DND-41 (cell line): Measurements from ENCODE around the gene MICA.
A peak's percentile ranks its signal among the peaks of the same experiment; 100 is the strongest.
"Not testable (repeated sequence)": the region's sequence is repeated elsewhere in the genome, so short reads cannot be mapped to it uniquely, and the experiment has no call there.

Experiments used
- ATAC-seq: fragments of 200-7000 bp; cut with Tn5 transposase; 3 replicates; pipeline ENCODE4 v1.9.1; 2021; ENCODE audit warnings: low read depth; ENCODE audit not compliant: insufficient read depth
- DNase-seq: peaks from one replicate; pipeline ENCODE4 v3.0.0-alpha.2; 2020
- H2AFZ ChIP-seq: 2 replicates; pipeline ENCODE4 v1.6.0; 2012; ENCODE audit warnings: low read depth, low read length
- H3K27ac ChIP-seq: 2 replicates; pipeline ENCODE4 v1.5.1; 2012; ENCODE audit warnings: low read length, inconsistent platforms
- H3K27me3 ChIP-seq: fragments of 200-600 bp; sonication (generic); 2 replicates; pipeline ENCODE4 v1.6.0; 2012; ENCODE audit warnings: low read length, mild to moderate bottlenecking, inconsistent platforms; ENCODE audit not compliant: insufficient read depth, poor library complexity
- H3K36me3 ChIP-seq: 2 replicates; pipeline ENCODE4 v1.5.1; 2012; ENCODE audit warnings: low read length, inconsistent platforms; ENCODE audit not compliant: insufficient read depth
- H3K4me1 ChIP-seq: 2 replicates; pipeline ENCODE4 v1.5.1; 2012; ENCODE audit warnings: mild to moderate bottlenecking, low read length; ENCODE audit not compliant: insufficient read depth
- H3K4me2 ChIP-seq: 2 replicates; pipeline ENCODE4 v1.6.0; 2012; ENCODE audit warnings: mild to moderate bottlenecking, moderate library complexity, low read length, inconsistent platforms; ENCODE audit not compliant: insufficient read depth
- H3K4me3 ChIP-seq, 2 experiments: fragments of 200-600 bp in 1 of 2; shearing (Covaris generic) in 1 of 2; 2 replicates each; pipeline ENCODE4 v1.5.1; 2012 to 2016; ENCODE audit warnings: inconsistent platforms in 2 of 2, low read length in 2 of 2, mild to moderate bottlenecking in 2 of 2, low read depth in 1 of 2, moderate library complexity in 1 of 2
- H3K79me2 ChIP-seq: 2 replicates; pipeline ENCODE4 v1.6.0; 2012; ENCODE audit warnings: low read length, inconsistent platforms; ENCODE audit not compliant: insufficient read depth
- H3K9ac ChIP-seq: 2 replicates; pipeline ENCODE4 v1.6.0; 2012; ENCODE audit warnings: low read depth, mild to moderate bottlenecking, inconsistent platforms, low read length, moderate library complexity
- H3K9me3 ChIP-seq: 2 replicates; pipeline ENCODE4 v1.5.1; 2012; ENCODE audit warnings: low read length, moderate library complexity, mild to moderate bottlenecking, inconsistent platforms; ENCODE audit not compliant: insufficient read depth, severe bottlenecking
- H4K20me1 ChIP-seq: 2 replicates; pipeline ENCODE4 v1.6.0; 2012; ENCODE audit warnings: low read length; ENCODE audit not compliant: insufficient read depth
- EZH2 ChIP-seq: IDR thresholded peaks from 3 replicates; pipeline ENCODE4 v1.6.1; 2012; ENCODE audit warnings: borderline replicate concordance, low read depth, mild to moderate bottlenecking, moderate library complexity, low read length, inconsistent platforms; ENCODE audit not compliant: severe bottlenecking
- TF ChIP-seq, protein P1 (sequence below): IDR thresholded peaks from 2 replicates; pipeline ENCODE4 v1.5.1; 2012; ENCODE audit warnings: borderline replicate concordance, low read length, moderate library complexity, mild to moderate bottlenecking; ENCODE audit not compliant: poor library complexity, severe bottlenecking; ENCODE audit errors: extremely low read depth

Gene MICA

GRCh38 chr6:31386977-31387376, 16.4 kb upstream of the MICA start:
- Histone ChIP-seq H3K79me2 (no peaks in the 10 kb centered on the region), H2AFZ (no peak overlapping the region), H3K27ac (no peak overlapping the region), H3K9ac (no peak overlapping the region), H3K4me2 (no peak overlapping the region), H3K9me3 (no peaks in the 10 kb centered on the region), H3K27me3 (peaks cover 8% of the 10 kb centered on the region), H3K4me3 (no peak overlapping the region), H4K20me1 (no peaks in the 10 kb centered on the region), H3K36me3 (no peaks in the 10 kb centered on the region), H3K4me1 (no peaks in the 10 kb centered on the region)
- TF ChIP-seq, protein P1, sequence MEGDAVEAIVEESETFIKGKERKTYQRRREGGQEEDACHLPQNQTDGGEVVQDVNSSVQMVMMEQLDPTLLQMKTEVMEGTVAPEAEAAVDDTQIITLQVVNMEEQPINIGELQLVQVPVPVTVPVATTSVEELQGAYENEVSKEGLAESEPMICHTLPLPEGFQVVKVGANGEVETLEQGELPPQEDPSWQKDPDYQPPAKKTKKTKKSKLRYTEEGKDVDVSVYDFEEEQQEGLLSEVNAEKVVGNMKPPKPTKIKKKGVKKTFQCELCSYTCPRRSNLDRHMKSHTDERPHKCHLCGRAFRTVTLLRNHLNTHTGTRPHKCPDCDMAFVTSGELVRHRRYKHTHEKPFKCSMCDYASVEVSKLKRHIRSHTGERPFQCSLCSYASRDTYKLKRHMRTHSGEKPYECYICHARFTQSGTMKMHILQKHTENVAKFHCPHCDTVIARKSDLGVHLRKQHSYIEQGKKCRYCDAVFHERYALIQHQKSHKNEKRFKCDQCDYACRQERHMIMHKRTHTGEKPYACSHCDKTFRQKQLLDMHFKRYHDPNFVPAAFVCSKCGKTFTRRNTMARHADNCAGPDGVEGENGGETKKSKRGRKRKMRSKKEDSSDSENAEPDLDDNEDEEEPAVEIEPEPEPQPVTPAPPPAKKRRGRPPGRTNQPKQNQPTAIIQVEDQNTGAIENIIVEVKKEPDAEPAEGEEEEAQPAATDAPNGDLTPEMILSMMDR, result no peak
- no peak for TF ChIP-seq EZH2
- DNase-seq, result no peak
- no peak for ATAC-seq

DNA sequence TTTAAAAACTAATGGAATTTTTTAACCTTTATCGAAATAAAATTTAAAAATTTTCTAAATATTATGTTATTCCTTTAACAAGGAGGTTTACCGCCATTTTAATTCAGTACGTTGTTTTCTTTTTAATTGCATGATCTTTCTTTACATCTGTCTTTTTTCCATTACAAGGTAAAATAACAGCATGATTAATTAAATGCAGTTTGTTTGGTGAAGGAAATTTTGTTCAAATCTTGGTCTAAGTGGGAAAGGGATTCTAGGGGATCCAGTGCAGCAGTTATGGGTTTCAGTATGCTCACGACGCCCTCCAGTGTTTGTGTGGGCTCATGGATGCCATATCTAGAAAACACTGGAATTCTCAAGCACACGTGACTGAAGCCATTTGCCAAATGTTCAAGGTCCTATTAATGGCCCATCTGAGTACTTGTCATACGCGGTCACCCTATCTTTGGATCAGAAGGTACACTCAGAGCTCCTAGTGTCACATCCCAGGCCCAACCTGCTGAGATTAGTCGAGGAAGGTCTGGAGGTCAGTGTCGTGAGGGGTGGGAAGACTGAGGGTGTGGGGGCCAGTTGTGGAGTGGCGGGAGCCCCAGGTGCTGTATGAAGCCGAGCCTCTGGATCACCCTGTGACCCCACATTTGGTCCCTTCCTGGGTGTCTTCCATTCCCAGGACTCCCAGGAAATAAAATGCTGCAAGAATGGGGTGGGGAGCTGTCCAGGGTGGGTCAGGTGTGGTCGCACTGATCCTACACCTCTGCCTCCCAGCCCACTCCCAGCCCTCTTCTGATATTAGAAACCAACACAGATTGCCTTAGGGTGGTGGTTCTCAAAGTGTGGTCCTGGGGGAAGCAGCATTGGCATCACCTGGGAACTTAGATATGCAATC, 14.2 kb upstream of the MICA start:
- H4K20me1 ChIP-seq, H2AFZ ChIP-seq, H3K79me2 ChIP-seq, H3K9ac ChIP-seq, H3K27ac ChIP-seq, H3K27me3 ChIP-seq, H3K4me1 ChIP-seq, H3K4me2 ChIP-seq, H3K4me3 ChIP-seq, H3K9me3 ChIP-seq, H3K36me3 ChIP-seq, DNase-seq: not testable (repeated sequence)
- peak; percentile 66; the same call in 2 of the 3 replicates for ATAC-seq

- not testable (repeated sequence) for H2AFZ ChIP-seq, H3K9ac ChIP-seq, ATAC-seq, H3K4me1 ChIP-seq, H3K79me2 ChIP-seq, H3K9me3 ChIP-seq, H3K4me3 ChIP-seq, H3K27me3 ChIP-seq, H3K4me2 ChIP-seq, H4K20me1 ChIP-seq, DNase-seq, H3K36me3 ChIP-seq, H3K27ac ChIP-seq
Observed at GRCh38 chr6:31389802-31390132, 13.6 kb upstream of the MICA start.

DNA sequence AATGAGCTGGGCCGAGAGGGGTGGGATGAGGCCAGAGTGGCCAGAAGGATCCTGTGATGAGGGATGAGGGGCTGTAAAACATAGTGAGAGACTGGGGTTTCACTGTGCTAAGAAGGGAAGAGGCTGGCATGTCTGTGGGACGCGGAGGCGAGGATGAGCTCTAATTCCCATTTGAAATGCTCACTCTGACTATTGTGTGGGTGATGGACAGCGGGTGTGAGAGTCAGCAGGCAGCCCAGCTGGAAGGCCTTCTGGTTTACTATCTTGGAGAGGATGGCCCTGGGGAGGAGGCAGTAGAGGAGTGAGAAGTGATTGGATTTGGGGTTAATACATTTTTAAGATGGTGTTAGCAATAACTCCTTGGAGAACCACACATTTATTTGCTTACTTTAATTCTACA, 9.5 kb upstream of the MICA start:
- Histone ChIP-seq H3K36me3 (no peaks in the 10 kb centered on the region; the same call in 1 of the 2 replicates), H4K20me1 (no peaks in the 10 kb centered on the region), H3K4me2 (no peak overlapping the region), H3K27me3 (no peaks in the 10 kb centered on the region), H3K4me3 (no peak overlapping the region), H3K27ac (no peak overlapping the region), H3K9me3 (no peaks in the 10 kb centered on the region), H3K9ac (no peak overlapping the region), H2AFZ (no peak overlapping the region), H3K4me1 (peaks cover 25% of the 10 kb centered on the region), H3K79me2 (no peaks in the 10 kb centered on the region; the same call in 1 of the 2 replicates)
- ATAC-seq (no peak), DNase-seq (no peak)
- no peak for TF ChIP-seq EZH2
- TF ChIP-seq, protein P1, result no peak
